ENCODE data around the gene ODAD4. TPM values are rescaled to one million over a fixed set of nuclear protein-coding genes. Genes with fewer than 3 reads are reported as not detected.
A peak's percentile ranks its signal among the peaks of the same experiment; 100 is the strongest.

ODAD4 gene
- total RNA-seq, 2 experiments from 2014 or later = 1.1 to 1.3 TPM

GRCh38 chr17:41917192-41917591 is 13.2 kb upstream of the ODAD4 start:
- Histone ChIP-seq H3K79me2 (ENCODE audit: insufficient read depth, low read depth, low read length) (peaks cover 47% of the 10 kb centered on the region), H3K4me2 (ENCODE audit: low read length) (peak overlapping the region; percentile 91), H3K9me2 (ENCODE audit: insufficient read depth, low read length) (no peaks in the 10 kb centered on the region), H3K27ac (ENCODE audit: low read depth, low read length, poor library complexity, severe bottlenecking) (no peak overlapping the region), H3K4me3 (ENCODE audit: low read depth, low read length, poor library complexity, severe bottlenecking) (peak overlapping the region; percentile 83), H3K4me1 (ENCODE audit: insufficient read depth, low read length, poor library complexity, severe bottlenecking) (peaks cover 29% of the 10 kb centered on the region), H2AFZ (ENCODE audit: low read length) (no peak overlapping the region), H4K20me1 (ENCODE audit: insufficient read depth, low read length) (peaks cover 19% of the 10 kb centered on the region), H3K9me3 (ENCODE audit: low read length) (no peaks in the 10 kb centered on the region), H3K36me3 (ENCODE audit: insufficient read depth, low read length) (peaks cover 43% of the 10 kb centered on the region)
- TSS peak; percentile 68 for BruUV-seq (replicated peaks)
- ChIA-PET CTCF (ENCODE audit: unreplicated experiment) (no interaction called here), POLR2A (interaction anchor here (0.8 to 1.0 kb wide), 2 partner anchors 52 to 265 kb away, joined by 3 to 5 read pairs; partner anchors contain the start of gene KLHL11)
- intact Hi-C loops (cut with micrococcal nuclease; ENCODE audit: unreplicated experiment) = loop anchor here (5.0 kb wide), 1 partner anchor 45 kb away; no protein-coding TSS in a partner anchor
- DNase-seq (ENCODE audit: low spot score) = no peak
- TF ChIP-seq, protein P1, sequence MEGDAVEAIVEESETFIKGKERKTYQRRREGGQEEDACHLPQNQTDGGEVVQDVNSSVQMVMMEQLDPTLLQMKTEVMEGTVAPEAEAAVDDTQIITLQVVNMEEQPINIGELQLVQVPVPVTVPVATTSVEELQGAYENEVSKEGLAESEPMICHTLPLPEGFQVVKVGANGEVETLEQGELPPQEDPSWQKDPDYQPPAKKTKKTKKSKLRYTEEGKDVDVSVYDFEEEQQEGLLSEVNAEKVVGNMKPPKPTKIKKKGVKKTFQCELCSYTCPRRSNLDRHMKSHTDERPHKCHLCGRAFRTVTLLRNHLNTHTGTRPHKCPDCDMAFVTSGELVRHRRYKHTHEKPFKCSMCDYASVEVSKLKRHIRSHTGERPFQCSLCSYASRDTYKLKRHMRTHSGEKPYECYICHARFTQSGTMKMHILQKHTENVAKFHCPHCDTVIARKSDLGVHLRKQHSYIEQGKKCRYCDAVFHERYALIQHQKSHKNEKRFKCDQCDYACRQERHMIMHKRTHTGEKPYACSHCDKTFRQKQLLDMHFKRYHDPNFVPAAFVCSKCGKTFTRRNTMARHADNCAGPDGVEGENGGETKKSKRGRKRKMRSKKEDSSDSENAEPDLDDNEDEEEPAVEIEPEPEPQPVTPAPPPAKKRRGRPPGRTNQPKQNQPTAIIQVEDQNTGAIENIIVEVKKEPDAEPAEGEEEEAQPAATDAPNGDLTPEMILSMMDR (conservative IDR thresholded peaks at IDR 0.05; ENCODE audit: low read length) = no peak
- TF ChIP-seq EZH2phosphoT487 (IDR thresholded peaks at IDR 0.05; ENCODE audit: borderline replicate concordance, low read depth, low read length) = no peak

DNA sequence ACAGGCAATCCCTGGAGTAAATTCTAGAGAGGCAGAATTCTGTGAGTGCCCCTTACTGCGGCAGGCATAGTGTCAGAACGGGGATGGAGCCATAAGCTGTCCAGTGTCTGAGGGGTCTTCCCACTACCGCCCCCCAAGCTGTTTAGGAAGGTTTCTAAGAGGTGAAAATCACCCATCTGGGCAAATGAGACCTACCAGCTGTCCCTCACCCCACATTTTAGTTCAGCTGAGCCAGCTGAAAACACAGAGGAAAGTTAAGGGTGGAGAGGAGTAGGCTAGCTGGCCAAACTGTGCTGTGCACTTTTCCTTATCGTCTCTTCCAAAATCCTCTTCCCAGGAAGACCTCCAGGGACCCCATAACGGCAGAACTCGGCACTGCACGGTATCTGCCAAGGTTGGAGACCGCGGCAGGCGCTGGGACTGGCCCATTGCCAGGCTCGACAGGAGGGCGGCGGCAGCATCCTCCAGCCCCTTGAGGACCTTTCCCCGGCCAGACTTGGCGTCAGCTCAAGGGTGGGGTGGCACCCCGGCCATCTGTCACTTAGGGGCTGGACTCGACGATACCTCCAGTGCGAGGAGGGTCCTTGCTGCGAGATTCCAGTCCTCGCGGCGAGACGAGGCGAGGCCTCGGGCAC is 12.6 kb upstream of the ODAD4 start:
- Histone ChIP-seq H3K9me3 (ENCODE audit: low read length) (no peaks in the 10 kb centered on the region), H4K20me1 (ENCODE audit: insufficient read depth, low read length) (peaks cover 16% of the 10 kb centered on the region), H3K4me1 (ENCODE audit: insufficient read depth, low read length, poor library complexity, severe bottlenecking) (peaks cover 35% of the 10 kb centered on the region), H3K9me2 (ENCODE audit: insufficient read depth, low read length) (no peaks in the 10 kb centered on the region), H3K36me3 (ENCODE audit: insufficient read depth, low read length) (peaks cover 37% of the 10 kb centered on the region), H3K27ac (ENCODE audit: low read depth, low read length, poor library complexity, severe bottlenecking) (peak overlapping the region; percentile 59), H3K79me2 (ENCODE audit: insufficient read depth, low read depth, low read length) (peaks cover 47% of the 10 kb centered on the region), H3K4me2 (ENCODE audit: low read length) (peak overlapping the region; percentile 91), H3K4me3 (ENCODE audit: low read depth, low read length, poor library complexity, severe bottlenecking) (peak overlapping the region; percentile 83), H2AFZ (ENCODE audit: low read length) (peak overlapping the region; percentile 65; the same call in 1 of the 2 replicates)
- ChIA-PET POLR2A (interaction anchor here (0.5 to 1.6 kb wide), 7 partner anchors 11 to 264 kb away, joined by 3 to 5 read pairs (median 4); partner anchors contain the start of genes KLHL11 and ODAD4), CTCF (ENCODE audit: unreplicated experiment) (interaction anchor here (0.5 to 0.9 kb wide), 2 partner anchors 100 to 131 kb away, joined by 3 to 4 read pairs; partner anchors contain the start of gene DNAJC7)
- intact Hi-C loops (cut with micrococcal nuclease; ENCODE audit: unreplicated experiment) = loop anchor here (5.0 kb wide), 1 partner anchor 45 kb away; no protein-coding TSS in a partner anchor
- DNase-seq (ENCODE audit: low spot score) = peak; percentile 50
- TF ChIP-seq EZH2phosphoT487 (IDR thresholded peaks at IDR 0.05; ENCODE audit: borderline replicate concordance, low read depth, low read length) = no peak
- TF ChIP-seq, protein P1 (conservative IDR thresholded peaks at IDR 0.05; ENCODE audit: low read length) = no peak
- BruUV-seq (replicated peaks) = no TSS peak
